OCI-LY7 (cell line): Measurements from ENCODE around the gene PALLD. TPM values are rescaled to one million over a fixed set of nuclear protein-coding genes. Genes with fewer than 3 reads are reported as not detected.

Experiments
- BruUV-seq: library from RNA; stranded (reverse); fragments of 400-500 nt; replicated peaks from 2 replicates; lab custom pipeline; 2021; lab: Mats Ljungman, UMichigan
- CTCF ChIA-PET: fragments of 300-600 bp; sonication (Branson Sonifier 250); formaldehyde crosslinking; loops from one replicate; lab custom pipeline; 2022; ENCODE audit warnings: antibody characterized with exemption; ENCODE audit not compliant: unreplicated experiment; lab: Charles Lee
- POLR2A ChIA-PET: fragments of 300-600 bp; sonication (Branson Sonifier 250); formaldehyde crosslinking; loops from one replicate; lab custom pipeline; 2022; ENCODE audit warnings: antibody characterized with exemption; lab: Charles Lee
- DNase-seq: peaks from one replicate; pipeline ENCODE4 v3.0.0-alpha.2; 2015; ENCODE audit warnings: low spot score
- H2AFZ ChIP-seq: fragments of 200-600 bp; sonication (generic), shearing (Covaris generic); 2 replicates; pipeline ENCODE4 v1.6.1; 2014; ENCODE audit warnings: mild to moderate bottlenecking, antibody characterized with exemption, low read length, moderate library complexity
- H3K27ac ChIP-seq: fragments of 200-600 bp; sonication (generic); 2 replicates; pipeline ENCODE4 v1.5.1; 2014; ENCODE audit warnings: mixed run types, low read depth, mild to moderate bottlenecking, moderate library complexity, low read length, inconsistent platforms; ENCODE audit not compliant: poor library complexity, severe bottlenecking
- H3K36me3 ChIP-seq: fragments of 200-600 bp; sonication (generic); 2 replicates; pipeline ENCODE4 v1.6.1; 2014; ENCODE audit warnings: mild to moderate bottlenecking, antibody characterized with exemption, low read length, moderate library complexity, mixed read lengths; ENCODE audit not compliant: insufficient read depth
- H3K4me1 ChIP-seq: fragments of 200-600 bp; sonication (generic); 2 replicates; pipeline ENCODE4 v1.5.1; 2014; ENCODE audit warnings: mild to moderate bottlenecking, low read length; ENCODE audit not compliant: insufficient read depth, poor library complexity, severe bottlenecking
- H3K4me2 ChIP-seq: fragments of 200-600 bp; sonication (generic); 2 replicates; pipeline ENCODE4 v1.6.1; 2014; ENCODE audit warnings: mild to moderate bottlenecking, low read length
- H3K4me3 ChIP-seq: fragments of 200-600 bp; sonication (generic); 2 replicates; pipeline ENCODE4 v1.5.1; 2014; ENCODE audit warnings: mild to moderate bottlenecking, low read depth, low read length; ENCODE audit not compliant: poor library complexity, severe bottlenecking
- H3K79me2 ChIP-seq: fragments of 200-600 bp; sonication (generic); 2 replicates; pipeline ENCODE4 v1.6.1; 2016; ENCODE audit warnings: low read depth, mild to moderate bottlenecking, low read length, moderate library complexity, mixed read lengths; ENCODE audit not compliant: insufficient read depth
- H3K9me2 ChIP-seq: fragments of 200-600 bp; sonication (generic); 2 replicates; pipeline ENCODE4 v1.6.1; 2016; ENCODE audit warnings: mild to moderate bottlenecking, low read length, mixed read lengths; ENCODE audit not compliant: insufficient read depth
- H3K9me3 ChIP-seq: fragments of 200-600 bp; sonication (generic); 2 replicates; pipeline ENCODE4 v1.6.1; 2014; ENCODE audit warnings: mild to moderate bottlenecking, mixed run types, low read length, mixed read lengths
- H4K20me1 ChIP-seq: fragments of 200-600 bp; sonication (generic); 2 replicates; pipeline ENCODE4 v1.6.1; 2014; ENCODE audit warnings: mild to moderate bottlenecking, antibody characterized with exemption, low read length, moderate library complexity, mixed read lengths; ENCODE audit not compliant: insufficient read depth
- CTCF ChIP-seq: fragments of 200-600 bp; sonication (generic); conservative IDR thresholded peaks from 2 replicates; pipeline ENCODE4 v1.5.1; 2014; ENCODE audit warnings: mild to moderate bottlenecking, antibody characterized with exemption, low read length, moderate library complexity, mixed read lengths
- EZH2phosphoT487 ChIP-seq: fragments of 200-600 bp; sonication (generic); IDR thresholded peaks from 2 replicates; pipeline ENCODE4 v1.6.1; 2018; ENCODE audit warnings: low read depth, borderline replicate concordance, mild to moderate bottlenecking, mixed run types, antibody characterized with exemption, low read length, moderate library complexity, mixed read lengths
- intact Hi-C: fragments of 100-400 bp; cut with micrococcal nuclease; formaldehyde crosslinking; loops from one replicate; pipeline ENCODE4 v1.10.0; 2022; ENCODE audit not compliant: unreplicated experiment
- total RNA-seq, 2 experiments: library from RNA; depleted of rRNA in 1 of 2; stranded (reverse); fragments of >200 nt in 1 of 2; shearing (Covaris generic) in 1 of 2; gene quantifications; 2 replicates each; pipeline ENCODE4 v1.2.3, GENCODE V29; 2014 to 2022

The PALLD gene
- total RNA-seq, 2 experiments from 2014 or later, result 0.73 to 2.8 TPM

- BruUV-seq, result no TSS peak
- H3K4me3 ChIP-seq, result no peak overlapping the region
- TF ChIP-seq CTCF, result no peak
- no peak for TF ChIP-seq EZH2phosphoT487
- no peaks in the 10 kb centered on the region for H3K9me3 ChIP-seq
- no peak for DNase-seq
- H3K4me2 ChIP-seq, result no peak overlapping the region
- ChIA-PET POLR2A (no interaction called here), CTCF (no interaction called here)
- no peaks in the 10 kb centered on the region for H3K79me2 ChIP-seq
- intact Hi-C loops, result no loop called here
- no peak overlapping the region for H2AFZ ChIP-seq
- no peaks in the 10 kb centered on the region for H3K4me1 ChIP-seq
- no peaks in the 10 kb centered on the region for H3K36me3 ChIP-seq
- H3K27ac ChIP-seq, result no peak overlapping the region
- no peaks in the 10 kb centered on the region for H3K9me2 ChIP-seq
- no peaks in the 10 kb centered on the region for H4K20me1 ChIP-seq
Measured at GRCh38 chr4:168633496-168633895, 136.6 kb downstream of the PALLD start.

GRCh38 chr4:168634276-168634802 is 137.5 kb downstream of the PALLD start:
- ChIA-PET POLR2A (no interaction called here), CTCF (no interaction called here)
- TF ChIP-seq CTCF (no peak), EZH2phosphoT487 (no peak)
- no peak overlapping the region for H3K27ac ChIP-seq
- H3K4me3 ChIP-seq, result no peak overlapping the region
- no peaks in the 10 kb centered on the region for H4K20me1 ChIP-seq
- no peak for DNase-seq
- no peaks in the 10 kb centered on the region for H3K4me1 ChIP-seq
- H2AFZ ChIP-seq, result no peak overlapping the region
- intact Hi-C loops, result no loop called here
- no peak overlapping the region for H3K4me2 ChIP-seq
- H3K9me3 ChIP-seq, result no peaks in the 10 kb centered on the region
- no peaks in the 10 kb centered on the region for H3K9me2 ChIP-seq
- no peaks in the 10 kb centered on the region for H3K36me3 ChIP-seq
- H3K79me2 ChIP-seq, result no peaks in the 10 kb centered on the region
- no TSS peak for BruUV-seq

GRCh38 chr4:168636040-168636439 is 139.2 kb downstream of the PALLD start:
- no peaks in the 10 kb centered on the region for H3K4me1 ChIP-seq
- BruUV-seq, result no TSS peak
- POLR2A ChIA-PET, result interaction anchor here (0.6 kb wide), 1 partner anchor 43 kb away, joined by 3 read pairs; no protein-coding TSS in a partner anchor
- no peaks in the 10 kb centered on the region for H3K79me2 ChIP-seq
- H4K20me1 ChIP-seq, result no peaks in the 10 kb centered on the region
- H2AFZ ChIP-seq, result no peak overlapping the region
- H3K27ac ChIP-seq, result no peak overlapping the region
- no peak for DNase-seq
- CTCF ChIA-PET, result no interaction called here
- TF ChIP-seq EZH2phosphoT487 (no peak), CTCF (no peak)
- H3K4me3 ChIP-seq, result no peak overlapping the region
- no peak overlapping the region for H3K4me2 ChIP-seq
- no peaks in the 10 kb centered on the region for H3K36me3 ChIP-seq
- intact Hi-C loops, result no loop called here
- no peaks in the 10 kb centered on the region for H3K9me2 ChIP-seq
- no peaks in the 10 kb centered on the region for H3K9me3 ChIP-seq
